Right atrium auricular region (tissue), 2 donors: ENCODE data around the gene ODAD3. TPM values are rescaled to one million over a fixed set of nuclear protein-coding genes. Genes with fewer than 3 reads are reported as not detected.
"Not testable (repeated sequence)": the region's sequence is repeated elsewhere in the genome, so short reads cannot be mapped to it uniquely, and the experiment has no call there.

ENCODE experiments used
- DNase-seq: peaks from one replicate; pipeline ENCODE4 v3.0.0-alpha.2; 2019; ENCODE audit warnings: low spot score
- H3K27ac ChIP-seq, 2 donors: fragments of 200-600 bp; sonication (generic); 1 replicate in 1 of 2; 2 replicates in 1 of 2; pipeline ENCODE4 v1.5.1; 2016 to 2019
- H3K27me3 ChIP-seq, 2 donors: fragments of 200-600 bp; sonication (generic); one replicate each; pipeline versions ENCODE4 v1.5.1 to v1.6.0; 2017 to 2019
- H3K36me3 ChIP-seq: fragments of 200-600 bp; sonication (generic); one replicate; pipeline ENCODE4 v1.5.1; 2016
- H3K4me1 ChIP-seq, 2 donors: fragments of 200-600 bp; sonication (generic); one replicate each; pipeline versions ENCODE4 v1.5.1 to v1.6.0; 2017 to 2019
- H3K4me3 ChIP-seq, 2 donors: fragments of 200-600 bp; sonication (generic); 1 replicate in 1 of 2; 2 replicates in 1 of 2; pipeline ENCODE4 v1.5.1; 2017 to 2019; ENCODE audit warnings: mild to moderate bottlenecking in 1 of 2, moderate library complexity in 1 of 2
- H3K9me3 ChIP-seq, 2 donors: fragments of 200-600 bp; sonication (generic); one replicate each; pipeline ENCODE4 v1.5.1; 2019
- total RNA-seq, 2 donors: library from RNA; depleted of rRNA; stranded (reverse); fragments of >200 nt; gene quantifications; one replicate each; pipeline ENCODE4 v1.1.0, GENCODE V29; 2016
- TF ChIP-seq, protein P1 (sequence below), 2 donors: fragments of 200-600 bp; sonication (generic); IDR thresholded peaks; one replicate each; pipeline ENCODE4 v1.5.1; 2019; ENCODE audit warnings: antibody characterized with exemption in 2 of 2

The ODAD3 gene
- total RNA-seq, 2 donors from 2014 or later: 0.22 to 0.59 TPM

DNA sequence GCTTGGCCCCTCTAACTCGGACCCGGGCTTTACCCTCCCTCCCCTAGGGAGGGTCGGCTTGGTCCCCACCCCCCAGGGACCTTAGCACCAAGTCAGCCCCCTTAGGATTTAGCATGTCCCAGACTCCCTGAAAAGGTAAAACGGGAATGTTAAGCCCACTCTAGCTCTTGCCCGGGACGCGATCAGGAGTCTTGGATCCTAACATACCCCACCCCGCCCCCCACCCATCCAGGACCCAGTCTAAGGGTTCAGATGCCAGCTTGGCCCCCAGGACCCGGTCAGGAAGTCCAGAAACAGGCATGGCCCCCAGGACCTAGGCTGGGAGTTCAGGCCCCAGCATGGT, 51.2 kb downstream of the ODAD3 start:
- TF ChIP-seq, protein P1, sequence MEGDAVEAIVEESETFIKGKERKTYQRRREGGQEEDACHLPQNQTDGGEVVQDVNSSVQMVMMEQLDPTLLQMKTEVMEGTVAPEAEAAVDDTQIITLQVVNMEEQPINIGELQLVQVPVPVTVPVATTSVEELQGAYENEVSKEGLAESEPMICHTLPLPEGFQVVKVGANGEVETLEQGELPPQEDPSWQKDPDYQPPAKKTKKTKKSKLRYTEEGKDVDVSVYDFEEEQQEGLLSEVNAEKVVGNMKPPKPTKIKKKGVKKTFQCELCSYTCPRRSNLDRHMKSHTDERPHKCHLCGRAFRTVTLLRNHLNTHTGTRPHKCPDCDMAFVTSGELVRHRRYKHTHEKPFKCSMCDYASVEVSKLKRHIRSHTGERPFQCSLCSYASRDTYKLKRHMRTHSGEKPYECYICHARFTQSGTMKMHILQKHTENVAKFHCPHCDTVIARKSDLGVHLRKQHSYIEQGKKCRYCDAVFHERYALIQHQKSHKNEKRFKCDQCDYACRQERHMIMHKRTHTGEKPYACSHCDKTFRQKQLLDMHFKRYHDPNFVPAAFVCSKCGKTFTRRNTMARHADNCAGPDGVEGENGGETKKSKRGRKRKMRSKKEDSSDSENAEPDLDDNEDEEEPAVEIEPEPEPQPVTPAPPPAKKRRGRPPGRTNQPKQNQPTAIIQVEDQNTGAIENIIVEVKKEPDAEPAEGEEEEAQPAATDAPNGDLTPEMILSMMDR (IDR thresholded peaks at IDR 0.05): no peak

GRCh38 chr19:11382898-11383705, 51.8 kb downstream of the ODAD3 start:
- Histone ChIP-seq H3K27ac (peak overlapping the region; percentile 71 to 77), H3K4me3 (peak overlapping the region; percentile 48 to 56), H3K36me3 (no peaks in the 10 kb centered on the region), H3K27me3 (no peaks in the 10 kb centered on the region), H3K9me3 (no peaks in the 10 kb centered on the region), H3K4me1 (peaks cover 0 to 37% of the 10 kb centered on the region in 2 donors)
- TF ChIP-seq, protein P1 (IDR thresholded peaks at IDR 0.05): peak; percentile 46 to 77
- no peak for DNase-seq

More for the DNA sequence above, 51.2 kb downstream of the ODAD3 start:
- DNase-seq: no peak
- Histone ChIP-seq H3K4me3 (peak overlapping the region; percentile 48 to 56), H3K9me3 (no peaks in the 10 kb centered on the region), H3K4me1 (peaks cover 0 to 31% of the 10 kb centered on the region in 2 donors), H3K36me3 (no peaks in the 10 kb centered on the region), H3K27ac (peak overlapping the region; percentile 71 to 77), H3K27me3 (no peaks in the 10 kb centered on the region)

DNA sequence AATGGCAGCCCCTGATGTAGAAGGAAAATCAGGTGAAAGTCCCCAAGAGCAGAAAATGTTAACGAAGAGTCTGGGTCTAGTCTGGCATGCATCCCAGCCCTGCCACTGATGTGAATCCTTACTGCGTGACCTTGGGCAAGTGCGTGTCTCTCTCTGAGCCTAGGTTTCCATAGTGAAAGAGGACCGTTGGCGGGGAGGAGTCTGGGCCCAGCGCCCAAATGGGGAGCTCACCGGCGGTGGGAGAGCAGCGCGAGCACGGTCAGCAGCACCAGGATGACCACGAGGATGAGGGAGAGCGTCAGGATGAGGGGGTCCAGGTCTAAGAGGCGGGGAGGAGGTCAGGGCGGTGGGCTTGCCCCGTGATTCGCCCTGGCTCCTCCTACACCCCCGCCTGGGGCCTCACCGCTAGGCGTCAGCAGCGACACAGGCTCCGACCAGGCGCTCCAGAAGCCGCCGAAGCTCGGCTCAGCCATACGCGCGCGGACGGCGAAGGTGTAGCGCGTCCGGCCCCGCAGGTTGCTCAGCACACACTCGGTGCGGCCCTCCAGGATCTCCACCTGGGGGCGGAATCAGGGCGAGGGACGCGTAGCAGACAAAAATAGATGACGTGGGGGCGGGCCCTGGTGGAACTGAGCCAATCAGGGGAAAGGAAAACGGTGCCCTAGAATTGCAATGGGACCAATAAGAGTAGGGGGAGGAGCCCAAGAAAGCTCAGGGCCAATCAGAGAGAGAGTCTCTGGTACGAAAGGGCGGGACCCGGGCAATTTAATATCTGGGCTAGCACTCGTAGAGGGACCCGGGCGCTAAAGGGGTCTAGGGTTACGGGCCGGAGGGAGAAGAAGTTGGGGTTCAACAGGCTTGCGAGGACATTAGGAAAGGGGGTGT, 54.0 kb downstream of the ODAD3 start:
- DNase-seq: peak; percentile 97
- peak overlapping the region; percentile 85 to 86 for H3K27ac ChIP-seq
- H3K9me3 ChIP-seq: no peaks in the 10 kb centered on the region
- H3K27me3 ChIP-seq: no peaks in the 10 kb centered on the region
- peaks cover 0 to 55% of the 10 kb centered on the region in 2 donors for H3K4me1 ChIP-seq
- TF ChIP-seq, protein P1 (IDR thresholded peaks at IDR 0.05): peak; percentile 59 to 86
- no peaks in the 10 kb centered on the region for H3K36me3 ChIP-seq
- H3K4me3 ChIP-seq: peak overlapping the region; percentile 48 to 61

DNA sequence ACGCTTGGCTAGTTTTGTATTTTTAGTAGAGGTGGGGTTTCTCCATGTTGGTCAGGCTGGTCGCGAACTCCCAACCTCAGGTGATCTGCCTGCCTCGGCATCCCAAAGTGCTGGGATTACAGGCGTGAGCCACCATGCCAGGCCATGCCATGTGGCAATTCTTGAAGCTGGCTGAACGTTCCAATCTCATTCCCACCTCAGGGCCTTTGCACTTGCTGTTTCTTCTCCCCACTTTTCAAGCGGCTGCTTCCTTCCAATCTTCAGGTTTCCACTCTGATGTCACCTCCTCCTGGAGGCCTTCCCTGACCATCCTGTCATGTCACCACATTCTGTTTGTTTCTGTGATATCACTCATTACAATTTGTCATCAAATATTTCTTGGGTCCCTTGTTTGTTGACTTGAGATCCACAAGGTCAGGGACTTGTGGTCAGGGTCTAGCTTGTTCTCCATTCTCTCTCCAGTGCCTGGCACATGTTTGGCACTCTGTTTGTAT, 55.0 kb downstream of the ODAD3 start:
- H3K4me1 ChIP-seq: peaks cover 0 to 61% of the 10 kb centered on the region in 2 donors
- no peak overlapping the region for H3K4me3 ChIP-seq
- no peak overlapping the region for H3K27ac ChIP-seq

DNA sequence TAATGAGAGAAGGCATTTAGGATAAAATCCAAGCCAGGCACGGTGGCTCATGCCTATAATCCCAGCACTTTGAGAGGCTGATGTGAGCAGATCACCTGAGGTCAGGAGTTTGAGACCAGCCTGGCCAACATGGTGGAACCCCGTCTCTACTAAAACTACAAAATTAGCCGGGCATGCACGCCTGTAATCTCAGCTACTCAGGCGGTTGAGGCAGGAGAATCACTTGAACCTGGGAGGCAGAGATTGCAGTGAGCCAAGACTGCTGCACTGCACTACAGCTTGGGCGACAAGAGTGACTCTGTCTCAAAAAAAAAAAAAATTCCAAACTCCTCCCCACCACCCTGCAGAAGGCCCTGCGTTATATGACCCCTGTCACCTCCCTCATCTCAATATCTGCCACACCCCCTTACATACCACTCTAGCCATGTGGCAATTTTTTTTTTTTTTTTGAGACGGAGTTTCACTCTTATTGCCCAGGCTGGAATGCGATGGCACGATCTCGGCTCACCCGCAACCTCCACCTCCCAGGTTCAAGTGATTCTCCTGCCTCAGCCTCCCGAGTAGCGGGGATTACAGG, 55.6 kb downstream of the ODAD3 start:
- not testable (repeated sequence) for H3K4me3 ChIP-seq, H3K9me3 ChIP-seq, H3K27ac ChIP-seq, DNase-seq, H3K36me3 ChIP-seq, H3K27me3 ChIP-seq
- H3K4me1 ChIP-seq: peaks cover 0 to 59% of the 10 kb centered on the region in 2 donors

More for the DNA sequence above, 55.0 kb downstream of the ODAD3 start:
- Histone ChIP-seq H3K27me3 (no peaks in the 10 kb centered on the region), H3K36me3 (no peaks in the 10 kb centered on the region), H3K9me3 (no peaks in the 10 kb centered on the region)
- DNase-seq: no peak
- TF ChIP-seq, protein P1 (IDR thresholded peaks at IDR 0.05): no peak
